ES-I3 (cell line): ENCODE measurements around the gene RAD51AP2.
A peak's percentile ranks its signal among the peaks of the same experiment; 100 is the strongest.
"Not testable (repeated sequence)": the region's sequence is repeated elsewhere in the genome, so short reads cannot be mapped to it uniquely, and the experiment has no call there.

Experiments
- H3K36me3 ChIP-seq: 2 replicates; pipeline ENCODE4 v1.6.1; 2013; ENCODE audit warnings: mild to moderate bottlenecking, low read length, control low read depth, moderate library complexity; ENCODE audit not compliant: insufficient read depth
- H3K4me1 ChIP-seq: 2 replicates; pipeline ENCODE4 v1.6.1; 2013; ENCODE audit warnings: mild to moderate bottlenecking, control low read depth, low read length; ENCODE audit not compliant: insufficient read depth
- H3K9ac ChIP-seq: 2 replicates; pipeline ENCODE4 v1.6.1; 2013; ENCODE audit warnings: low read depth, mild to moderate bottlenecking, low read length, moderate library complexity
- H3K9me3 ChIP-seq: 2 replicates; pipeline ENCODE4 v1.6.1; 2013; ENCODE audit warnings: mild to moderate bottlenecking, low read length, moderate library complexity; ENCODE audit not compliant: control insufficient read depth, insufficient read depth

The RAD51AP2 gene

DNA sequence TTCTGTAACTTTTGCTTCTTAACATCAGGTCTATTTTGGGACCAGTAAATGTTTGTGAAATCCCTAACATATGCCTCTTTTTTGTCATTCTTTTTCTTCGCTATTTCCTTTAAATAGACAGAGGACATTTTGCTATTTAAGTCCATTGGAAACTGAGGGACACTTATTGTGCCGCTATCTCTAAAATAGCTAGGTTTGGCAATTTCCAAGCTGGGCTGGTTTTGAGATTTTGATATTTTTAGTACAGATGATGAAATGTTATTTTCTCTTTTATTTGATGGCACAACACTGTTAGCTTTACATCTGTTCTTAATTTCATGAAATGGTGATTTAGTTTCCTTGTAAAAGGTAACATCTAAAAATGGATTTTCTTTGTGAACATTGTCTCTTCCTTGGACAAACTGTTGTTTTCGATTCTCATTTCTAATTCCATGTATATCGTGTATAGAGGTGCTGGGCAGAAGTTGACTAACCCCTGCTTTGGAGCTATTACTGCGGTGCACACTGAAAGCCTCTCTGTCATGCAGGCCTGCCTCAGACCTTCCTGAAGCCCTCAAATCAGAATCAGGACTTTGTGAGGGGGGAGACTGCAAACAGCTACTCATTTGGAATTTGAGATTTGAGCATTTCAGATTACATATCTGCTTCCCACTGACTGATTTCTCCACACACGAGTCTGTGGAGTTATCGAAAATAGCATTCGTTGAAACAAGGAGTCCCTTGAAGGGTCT is 594 bp downstream of the RAD51AP2 start:
- peak overlapping the region; percentile 74 for H3K9ac ChIP-seq
- H3K36me3 ChIP-seq = no peaks in the 10 kb centered on the region
- H3K9me3 ChIP-seq = no peaks in the 10 kb centered on the region
- peaks cover 18% of the 10 kb centered on the region for H3K4me1 ChIP-seq

DNA sequence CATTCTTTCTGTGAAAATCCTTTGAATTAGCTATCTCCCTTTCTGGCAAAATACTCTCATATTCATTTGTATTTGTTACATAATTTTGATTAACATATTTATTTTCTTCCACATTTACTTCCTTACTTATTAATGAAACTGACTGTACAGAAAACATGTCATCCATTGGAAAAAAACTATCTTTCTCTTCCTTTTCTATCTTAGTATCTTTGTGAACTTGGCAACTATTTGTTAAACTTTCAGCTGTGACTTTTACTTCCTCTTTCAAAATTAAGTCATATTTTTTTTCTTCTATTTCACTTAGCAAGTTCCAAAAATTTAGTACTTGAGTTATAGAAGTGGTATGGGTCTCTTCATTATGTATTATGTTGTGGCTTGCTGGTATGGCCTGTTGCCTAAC is 2.6 kb downstream of the RAD51AP2 start:
- Histone ChIP-seq H3K4me1 (peaks cover 18% of the 10 kb centered on the region), H3K9ac (no peak overlapping the region), H3K36me3 (no peaks in the 10 kb centered on the region), H3K9me3 (no peaks in the 10 kb centered on the region)

DNA sequence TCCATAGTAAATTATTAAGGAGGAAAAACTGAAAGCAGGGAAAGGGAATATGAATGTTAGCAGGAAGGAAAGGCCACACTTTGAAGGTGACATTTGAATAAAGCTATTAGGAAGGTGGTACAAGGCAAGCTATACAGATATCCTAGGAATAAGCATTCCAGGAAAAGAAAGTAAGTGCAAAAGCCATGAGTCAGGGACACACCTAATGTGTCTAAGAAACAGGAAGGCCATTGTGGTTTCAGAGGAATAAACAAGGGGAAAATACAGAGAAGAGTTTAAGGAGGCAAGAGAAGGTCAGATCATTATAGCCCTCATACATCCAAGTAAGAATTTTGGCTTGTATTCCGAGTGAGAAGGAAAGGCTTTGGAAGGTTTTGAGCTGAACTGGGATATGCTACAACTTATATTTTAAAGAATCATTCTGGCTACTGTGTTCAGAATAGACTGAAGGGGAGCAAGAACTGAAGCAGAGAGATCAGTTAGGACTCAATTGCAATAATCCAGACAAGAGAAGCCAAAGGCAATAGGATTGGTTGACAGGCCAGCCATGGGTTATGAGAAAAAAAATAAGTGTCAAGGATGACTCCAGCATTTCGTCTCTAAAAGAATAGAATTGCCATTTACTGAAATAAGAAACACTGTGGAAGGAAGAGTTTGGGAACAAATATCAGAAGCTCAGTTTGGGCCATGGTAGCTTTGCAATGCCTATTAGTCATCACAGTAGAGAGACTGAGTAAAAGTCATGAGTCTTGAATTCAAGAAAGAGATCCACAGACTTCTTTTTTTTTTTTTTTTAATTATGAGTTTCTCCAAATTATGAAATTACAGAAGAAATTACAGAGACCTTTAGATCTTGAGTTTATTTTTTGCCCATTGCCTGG is 11.3 kb downstream of the RAD51AP2 start:
- H3K36me3 ChIP-seq = no peaks in the 10 kb centered on the region
- H3K4me1 ChIP-seq = peaks cover 19% of the 10 kb centered on the region
- no peak overlapping the region for H3K9ac ChIP-seq
- no peaks in the 10 kb centered on the region for H3K9me3 ChIP-seq

DNA sequence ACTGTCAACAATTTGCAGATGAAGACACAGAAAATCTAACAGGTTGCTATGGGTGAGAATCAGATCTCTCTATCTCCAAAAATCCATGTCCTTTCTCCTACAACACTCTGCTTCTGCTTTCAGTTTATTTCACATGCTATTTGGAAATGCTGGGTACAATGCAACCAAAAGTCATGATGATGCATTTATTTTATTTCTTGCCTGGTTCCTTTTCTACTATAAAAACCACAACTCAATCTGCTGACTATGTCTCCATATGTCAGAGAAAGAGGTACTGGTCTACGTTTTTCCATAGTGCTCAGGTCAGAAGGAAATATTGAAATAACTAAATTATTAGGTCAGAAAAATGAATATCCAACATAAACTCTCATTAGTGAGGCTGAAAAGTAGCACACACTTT is 20.5 kb downstream of the RAD51AP2 start:
- Histone ChIP-seq H3K9me3 (no peaks in the 10 kb centered on the region), H3K9ac (no peak overlapping the region), H3K36me3 (no peaks in the 10 kb centered on the region), H3K4me1 (no peaks in the 10 kb centered on the region)

DNA sequence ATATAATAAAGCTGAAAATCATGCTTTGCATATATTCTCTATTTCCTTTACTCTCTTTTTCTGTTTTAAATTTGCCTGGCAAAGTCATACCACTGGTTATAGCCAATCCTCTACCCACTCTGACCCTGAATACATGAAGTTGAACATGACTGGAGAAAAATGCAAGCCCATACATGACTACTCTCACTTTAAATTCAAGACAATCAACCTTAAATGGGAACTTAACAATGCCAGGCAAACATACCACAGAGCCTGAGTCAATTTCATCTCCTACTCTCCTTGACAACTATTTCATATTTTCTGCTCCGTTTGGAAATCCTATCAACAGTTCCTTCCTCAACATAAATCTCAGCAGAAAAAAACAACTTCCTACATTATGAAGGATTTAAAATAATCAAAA is 22.6 kb downstream of the RAD51AP2 start:
- Histone ChIP-seq H3K36me3 (no peaks in the 10 kb centered on the region), H3K9me3 (no peaks in the 10 kb centered on the region), H3K9ac (no peak overlapping the region), H3K4me1 (no peaks in the 10 kb centered on the region)

DNA sequence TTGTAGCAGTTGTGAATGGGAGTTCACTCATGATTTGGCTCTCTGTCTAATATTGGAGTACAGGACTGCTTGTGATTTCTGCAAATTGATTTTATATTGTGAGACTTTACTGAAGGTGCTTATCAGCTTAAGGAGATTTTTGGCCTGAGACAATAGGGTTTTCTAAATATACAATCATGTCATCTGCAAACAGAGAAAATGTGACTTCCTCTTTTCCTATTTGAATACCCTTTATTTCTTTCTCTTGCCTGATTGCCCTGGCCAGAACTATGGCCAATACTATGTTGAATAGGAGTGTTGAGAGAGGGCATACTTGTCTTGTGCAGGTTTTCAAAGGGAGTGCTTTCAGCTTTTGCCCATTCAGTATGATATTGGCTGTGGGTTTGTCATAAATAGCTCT is 28.1 kb downstream of the RAD51AP2 start:
- not testable (repeated sequence) for H3K9ac ChIP-seq, H3K36me3 ChIP-seq, H3K9me3 ChIP-seq, H3K4me1 ChIP-seq

DNA sequence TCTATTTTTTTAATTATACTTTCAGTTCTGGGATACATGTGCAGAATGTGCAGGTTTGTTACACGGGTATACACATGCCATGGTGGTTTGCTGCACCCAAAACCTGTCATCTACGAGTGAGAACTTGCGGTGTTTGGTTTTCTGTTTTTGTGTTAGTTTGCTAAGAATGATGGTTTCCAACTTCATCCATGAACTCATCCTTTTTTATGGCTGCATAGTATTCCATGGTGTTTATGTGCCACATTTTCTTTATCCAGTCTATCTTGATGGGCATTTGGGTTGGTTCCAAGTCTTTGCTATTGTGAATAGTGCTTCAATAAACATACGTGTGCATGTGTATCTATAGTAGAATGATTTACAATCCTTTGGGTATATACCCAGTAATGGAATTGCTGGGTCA is 29.6 kb downstream of the RAD51AP2 start:
- H3K9ac ChIP-seq, H3K36me3 ChIP-seq, H3K4me1 ChIP-seq, H3K9me3 ChIP-seq: not testable (repeated sequence)

DNA sequence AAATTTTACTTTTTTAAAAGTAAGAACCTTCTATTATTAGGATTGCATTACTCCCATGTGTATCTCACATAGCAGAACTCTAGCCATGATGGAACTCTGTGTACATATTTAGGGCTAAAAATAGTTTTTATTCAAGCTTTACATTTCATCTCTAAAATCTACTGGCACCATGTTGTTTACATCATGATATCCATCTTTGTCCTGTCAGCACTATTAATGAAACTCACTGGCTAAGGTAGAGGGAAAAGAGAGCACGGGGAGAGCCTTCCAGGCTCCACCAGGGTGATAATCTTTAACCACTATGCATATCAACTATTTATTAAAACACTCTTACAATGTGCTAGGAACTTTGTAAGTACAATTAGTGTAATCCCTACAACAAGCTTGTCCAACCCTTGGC is 34.7 kb downstream of the RAD51AP2 start:
- Histone ChIP-seq H3K9me3 (no peaks in the 10 kb centered on the region), H3K36me3 (no peaks in the 10 kb centered on the region)

DNA sequence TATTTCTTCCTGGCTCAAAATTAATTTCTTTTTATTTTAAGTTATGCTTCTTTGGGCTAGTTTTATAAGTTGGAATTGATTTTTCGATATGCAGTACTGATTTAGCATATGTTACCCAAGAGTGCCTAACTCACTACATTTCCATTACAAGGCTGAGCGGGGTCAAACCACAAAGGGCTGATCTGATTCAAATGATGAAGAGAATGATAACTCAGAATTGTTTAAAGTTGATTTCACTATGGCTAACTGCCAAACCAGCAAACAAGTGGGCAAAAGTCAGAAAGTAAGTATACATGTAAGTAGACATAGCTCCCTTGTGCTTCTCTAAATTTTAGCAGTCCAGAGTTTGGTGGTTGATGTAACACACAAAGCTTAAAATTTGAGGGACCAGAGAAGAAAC is 35.6 kb downstream of the RAD51AP2 start:
- no peaks in the 10 kb centered on the region for H3K9me3 ChIP-seq
- no peak overlapping the region for H3K9ac ChIP-seq

More for the DNA sequence above, 34.7 kb downstream of the RAD51AP2 start:
- no peak overlapping the region for H3K9ac ChIP-seq
- H3K4me1 ChIP-seq = no peaks in the 10 kb centered on the region

DNA sequence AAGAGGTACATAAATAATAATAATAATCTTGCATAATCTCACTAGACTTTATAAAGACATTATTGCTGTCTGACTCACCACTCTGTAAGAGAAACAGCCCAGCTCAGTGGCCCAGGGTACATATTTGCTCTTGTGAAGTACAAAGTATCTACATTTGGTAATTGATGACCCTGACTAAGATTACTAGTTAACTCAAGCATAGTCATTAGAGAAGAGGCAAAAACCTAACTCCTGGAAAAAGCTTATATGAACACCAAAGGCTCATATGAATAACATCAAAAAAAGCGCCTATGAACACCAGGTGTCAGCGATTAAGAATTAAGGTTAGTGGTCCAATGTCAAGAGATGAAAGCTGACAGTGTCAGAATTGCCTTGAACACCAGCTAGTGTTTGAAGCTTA is 38.4 kb downstream of the RAD51AP2 start:
- peaks cover 7% of the 10 kb centered on the region for H3K4me1 ChIP-seq
- no peak overlapping the region for H3K9ac ChIP-seq
- no peaks in the 10 kb centered on the region for H3K36me3 ChIP-seq
- no peaks in the 10 kb centered on the region for H3K9me3 ChIP-seq

More for the DNA sequence above, 35.6 kb downstream of the RAD51AP2 start:
- H3K36me3 ChIP-seq = no peaks in the 10 kb centered on the region
- H3K4me1 ChIP-seq = no peaks in the 10 kb centered on the region

DNA sequence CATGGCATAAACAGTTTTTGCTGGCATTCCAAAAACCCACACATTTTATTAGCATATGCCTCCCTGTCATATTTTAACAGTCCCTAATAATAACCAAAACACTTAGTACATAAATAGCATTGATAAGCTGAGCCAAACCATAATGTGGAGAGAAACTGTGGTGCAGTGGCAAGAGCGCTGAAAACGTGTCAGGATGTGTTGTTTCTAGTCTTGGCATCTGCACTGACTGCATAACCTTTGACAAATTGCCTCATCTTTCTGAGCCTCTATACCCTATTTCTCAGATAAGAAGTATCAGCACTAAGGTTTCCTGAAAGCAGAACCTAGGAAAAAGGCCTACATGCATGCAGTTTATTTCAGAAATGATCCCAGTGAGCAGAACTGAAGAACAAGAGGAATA is 41.4 kb downstream of the RAD51AP2 start:
- H3K9me3 ChIP-seq = no peaks in the 10 kb centered on the region
- H3K9ac ChIP-seq = no peak overlapping the region
- peaks cover 7% of the 10 kb centered on the region for H3K4me1 ChIP-seq
- H3K36me3 ChIP-seq = no peaks in the 10 kb centered on the region

DNA sequence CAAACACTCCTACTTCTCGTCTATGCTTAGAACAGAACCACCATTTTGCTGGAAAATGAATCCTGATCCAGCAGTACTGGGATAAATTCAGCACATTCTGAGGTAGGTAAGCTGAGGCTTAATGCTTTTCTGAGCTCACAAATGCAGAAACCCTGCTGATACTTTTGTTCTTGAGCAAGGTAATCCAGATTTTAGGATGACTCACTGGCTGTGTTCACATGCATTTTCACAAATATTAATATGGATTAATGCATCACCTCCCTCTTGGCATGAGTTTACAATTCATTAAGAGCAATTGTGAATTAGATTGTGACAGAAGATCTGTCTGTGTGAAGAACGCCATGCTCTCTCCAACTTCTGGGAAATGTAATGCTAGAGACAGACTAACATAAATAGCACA is 42.2 kb downstream of the RAD51AP2 start:
- Histone ChIP-seq H3K36me3 (no peaks in the 10 kb centered on the region), H3K9me3 (no peaks in the 10 kb centered on the region)

DNA sequence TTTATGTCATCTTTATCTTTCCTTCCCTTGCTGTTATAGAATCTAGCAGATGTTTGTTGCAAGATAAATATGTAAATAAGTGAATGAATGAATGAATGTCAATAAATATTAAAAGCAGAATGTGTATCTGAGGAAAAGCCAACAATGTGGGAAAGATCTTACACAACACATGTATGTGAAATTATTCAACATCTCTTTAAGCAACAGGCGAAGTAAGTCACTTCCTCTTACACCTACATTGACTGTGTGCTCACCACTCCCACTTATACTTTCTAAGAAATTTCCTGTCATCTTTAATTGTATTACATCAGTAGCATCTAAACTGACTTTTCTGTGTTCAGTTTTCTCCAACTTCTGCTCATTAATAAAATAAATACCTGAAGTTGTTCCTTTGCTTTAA is 43.0 kb downstream of the RAD51AP2 start:
- H3K9ac ChIP-seq = no peak overlapping the region
- H3K36me3 ChIP-seq = no peaks in the 10 kb centered on the region
- H3K4me1 ChIP-seq = peaks cover 7% of the 10 kb centered on the region
- H3K9me3 ChIP-seq = peaks cover 4% of the 10 kb centered on the region; the same call in 1 of the 2 replicates

More for the DNA sequence above, 42.2 kb downstream of the RAD51AP2 start:
- Histone ChIP-seq H3K4me1 (peaks cover 7% of the 10 kb centered on the region), H3K9ac (no peak overlapping the region)

DNA sequence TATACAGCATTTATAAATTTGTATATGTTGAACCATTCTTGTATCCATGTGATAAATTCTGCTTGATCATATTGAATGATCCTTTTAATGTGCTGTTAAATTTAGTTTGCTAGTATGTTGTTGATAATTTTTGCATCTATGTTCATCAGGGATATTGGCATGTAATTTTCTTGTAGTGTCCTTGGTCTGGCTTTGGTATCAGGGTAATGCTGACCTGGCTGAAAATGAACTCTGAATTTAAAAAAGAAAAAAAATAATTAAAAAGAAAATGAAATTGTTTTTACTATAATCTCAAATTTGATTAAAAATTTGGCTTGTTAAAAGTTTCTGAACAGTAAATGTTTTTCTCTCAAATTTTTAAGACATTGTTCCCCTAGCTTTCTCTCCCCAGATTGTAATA is 46.3 kb downstream of the RAD51AP2 start:
- Histone ChIP-seq H3K36me3 (no peaks in the 10 kb centered on the region), H3K9me3 (peaks cover 13% of the 10 kb centered on the region), H3K4me1 (peaks cover 7% of the 10 kb centered on the region), H3K9ac (no peak overlapping the region)
